ENCODE measurements around the gene PUM1. TPM values are rescaled to one million over a fixed set of nuclear protein-coding genes. Genes with fewer than 3 reads are reported as not detected.

The PUM1 gene
- total and polyA plus RNA-seq, 2 donors (not counting 3 experiments of a cell fraction or from before 2014, with no cell fraction given) = 94.7 to 124 TPM

DNA sequence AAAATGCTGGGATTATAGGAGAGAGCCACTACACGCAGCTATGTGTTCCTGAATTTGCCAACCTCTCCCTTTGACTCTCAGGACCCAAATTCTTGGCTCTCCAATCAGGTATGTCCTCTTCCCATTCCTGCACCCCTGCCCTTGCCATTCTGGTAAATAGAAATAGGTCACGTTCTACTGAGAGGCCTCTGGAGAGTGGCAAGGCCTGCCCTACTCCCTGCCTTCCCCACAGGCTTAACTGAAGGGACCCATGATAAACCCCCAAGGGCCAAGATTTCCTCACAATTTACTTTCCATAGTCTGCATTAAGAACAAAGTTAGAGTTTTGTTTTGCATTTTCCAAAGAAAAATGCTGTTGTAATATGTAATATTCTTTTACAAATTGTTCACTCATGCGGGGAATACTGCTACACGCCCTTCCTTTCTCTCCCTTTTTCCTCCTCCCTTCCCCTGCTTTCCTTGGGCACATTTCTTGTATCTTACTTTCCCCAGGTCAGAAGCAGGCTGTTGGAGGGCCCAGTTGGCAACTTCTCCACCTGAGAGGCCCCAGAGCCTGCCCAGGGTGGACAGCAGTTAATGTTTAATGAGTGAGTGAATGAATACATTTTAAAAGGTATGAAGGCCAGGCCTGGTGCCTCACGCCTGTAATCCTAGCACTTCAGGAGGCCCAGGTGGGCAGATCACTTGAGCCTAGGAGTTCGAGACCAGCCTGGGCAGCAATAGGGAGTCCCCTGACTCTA, 33.9 kb upstream of the PUM1 start:
- Histone ChIP-seq H3K9me3 (replicated peaks; ENCODE audit: control insufficient read depth, insufficient read depth, low read length) (no peaks in the 10 kb centered on the region), H3K36me3 (ENCODE audit: control insufficient read depth in 2 of 2, extremely low read depth in 1 of 2, insufficient read depth in 2 of 2, low read length in 2 of 2) (no peaks in the 10 kb centered on the region), H3K27ac (ENCODE audit: insufficient read depth, low read depth, low read length) (no peak overlapping the region), H3K9ac (replicated peaks; ENCODE audit: extremely low read depth, insufficient read depth, low read length) (no peak overlapping the region), H3K79me2 (ENCODE audit: control insufficient read depth, insufficient read depth, low read length) (no peaks in the 10 kb centered on the region), H3K4me2 (ENCODE audit: insufficient read depth, low read length) (no peak overlapping the region), H3K9me1 (replicated peaks; ENCODE audit: control insufficient read depth, extremely low read depth, insufficient read depth, low read length) (no peaks in the 10 kb centered on the region), H4K20me1 (replicated peaks; ENCODE audit: control insufficient read depth, extremely low read depth, insufficient read depth, low read length) (no peaks in the 10 kb centered on the region), H3K4me1 (ENCODE audit: control insufficient read depth, extremely low read depth, insufficient read depth, low read length) (no peaks in the 10 kb centered on the region), H3K27me3 (ENCODE audit: control insufficient read depth in 2 of 2, insufficient read depth in 2 of 2, low read length in 2 of 2) (no peaks in the 10 kb centered on the region), H2AFZ (ENCODE audit: low read depth, low read length) (no peak overlapping the region), H3K4me3 (replicated peaks in 1 of 3; ENCODE audit: insufficient read depth in 1 of 3, low read depth in 1 of 3, low read length in 3 of 3) (no peak overlapping the region)
- ChIA-PET CTCF (no interaction called here), POLR2A (no interaction called here)
- BruUV-seq (replicated peaks) = no TSS peak
- FAIRE-seq = no peak
- dilution Hi-C loops (cut with MboI; ENCODE audit: extremely low pct_ligation_motif_present, low sequenced_read_pairs) = no loop called here
- intact Hi-C loops (cut with micrococcal nuclease) = no loop called here
- TF ChIP-seq GATA2 (IDR thresholded peaks at IDR 0.05; ENCODE audit: insufficient read depth, insufficient read length, low read depth, low read length) = no peak
- TF ChIP-seq, protein P1, sequence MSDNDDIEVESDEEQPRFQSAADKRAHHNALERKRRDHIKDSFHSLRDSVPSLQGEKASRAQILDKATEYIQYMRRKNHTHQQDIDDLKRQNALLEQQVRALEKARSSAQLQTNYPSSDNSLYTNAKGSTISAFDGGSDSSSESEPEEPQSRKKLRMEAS (IDR thresholded peaks at IDR 0.05; ENCODE audit: insufficient read depth, insufficient read length) = no peak
- TF ChIP-seq, protein P2, sequence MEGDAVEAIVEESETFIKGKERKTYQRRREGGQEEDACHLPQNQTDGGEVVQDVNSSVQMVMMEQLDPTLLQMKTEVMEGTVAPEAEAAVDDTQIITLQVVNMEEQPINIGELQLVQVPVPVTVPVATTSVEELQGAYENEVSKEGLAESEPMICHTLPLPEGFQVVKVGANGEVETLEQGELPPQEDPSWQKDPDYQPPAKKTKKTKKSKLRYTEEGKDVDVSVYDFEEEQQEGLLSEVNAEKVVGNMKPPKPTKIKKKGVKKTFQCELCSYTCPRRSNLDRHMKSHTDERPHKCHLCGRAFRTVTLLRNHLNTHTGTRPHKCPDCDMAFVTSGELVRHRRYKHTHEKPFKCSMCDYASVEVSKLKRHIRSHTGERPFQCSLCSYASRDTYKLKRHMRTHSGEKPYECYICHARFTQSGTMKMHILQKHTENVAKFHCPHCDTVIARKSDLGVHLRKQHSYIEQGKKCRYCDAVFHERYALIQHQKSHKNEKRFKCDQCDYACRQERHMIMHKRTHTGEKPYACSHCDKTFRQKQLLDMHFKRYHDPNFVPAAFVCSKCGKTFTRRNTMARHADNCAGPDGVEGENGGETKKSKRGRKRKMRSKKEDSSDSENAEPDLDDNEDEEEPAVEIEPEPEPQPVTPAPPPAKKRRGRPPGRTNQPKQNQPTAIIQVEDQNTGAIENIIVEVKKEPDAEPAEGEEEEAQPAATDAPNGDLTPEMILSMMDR (IDR thresholded peaks at IDR 0.05; ENCODE audit: extremely low read depth in 1 of 2, insufficient read depth in 1 of 2, low read depth in 1 of 2, low read length in 2 of 2) = no peak
- TF ChIP-seq POLR2A (IDR thresholded peaks at IDR 0.05; ENCODE audit: low read depth, low read length) = no peak
- TF ChIP-seq EZH2 (IDR thresholded peaks at IDR 0.05; ENCODE audit: borderline replicate concordance, low read depth, low read length, severe bottlenecking) = no peak
- TF ChIP-seq FOS (IDR thresholded peaks at IDR 0.05; ENCODE audit: borderline replicate concordance, insufficient read depth, low read length) = no peak
- no peak for TF ChIP-seq MYC (IDR thresholded peaks at IDR 0.05; ENCODE audit: low read depth, low read length)
- no peak for TF ChIP-seq POLR2AphosphoS5 (IDR thresholded peaks at IDR 0.05; ENCODE audit: insufficient read depth, low read depth, low read length)
- TF ChIP-seq JUN (IDR thresholded peaks at IDR 0.05; ENCODE audit: borderline replicate concordance, insufficient read depth, insufficient read length, low read depth) = no peak
- DNase-seq (ENCODE audit: low read depth, low spot score) = no peak
